K562 (cell line): ENCODE data around the gene IGF1R.

Experiments
- ZNF224 ChIP-seq: sonication (generic); formaldehyde crosslinking; IDR thresholded peaks from 2 replicates; pipeline ENCODE4 v1.8.0; 2022; ENCODE audit warnings: mild to moderate bottlenecking, missing genetic modification reagents
- ZNF274 ChIP-seq: IDR thresholded peaks from 2 replicates; pipeline ENCODE4 v1.6.1; 2011; ENCODE audit warnings: low read depth, mild to moderate bottlenecking, low read length, moderate library complexity, borderline replicate concordance

DNA sequence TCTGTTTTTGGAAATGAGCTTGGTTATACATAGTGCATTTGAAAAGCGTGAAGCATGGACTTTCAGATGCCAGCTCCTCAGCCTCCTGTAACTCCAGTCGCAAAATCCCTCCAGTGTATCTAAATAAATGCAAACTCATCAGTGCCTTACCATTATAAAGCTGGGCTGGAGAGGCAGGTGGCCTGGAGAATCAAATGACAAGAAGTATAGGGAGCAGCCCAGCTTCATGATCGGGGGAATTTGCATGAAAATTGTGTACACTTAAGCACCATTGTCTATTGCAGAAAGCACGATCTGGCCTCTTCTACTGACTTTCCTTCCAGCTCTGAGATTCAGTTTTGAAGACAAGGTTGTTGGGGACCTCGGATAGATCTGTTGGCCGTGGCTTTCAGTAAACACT lies 71.7 kb downstream of the IGF1R start:
- TF ChIP-seq ZNF274 (no peak), ZNF224 (CRISPR knock-in tag) (no peak)
